NCI-H510A (cell line): ENCODE data around the gene FPR1.

ENCODE experiments used
- DNase-seq: peaks from one replicate; lab custom pipeline; 2025; lab: John Stamatoyannopoulos, UW

FPR1 gene

GRCh38 chr19:51737389-51737788, 14.3 kb downstream of the FPR1 start:
- no peak for DNase-seq

GRCh38 chr19:51735759-51736449, 15.8 kb downstream of the FPR1 start:
- DNase-seq, result no peak

- no peak for DNase-seq
These were observed 17.7 kb downstream of the FPR1 start for GRCh38 chr19:51733742-51734522.

- no peak for DNase-seq
These were observed 21.9 kb downstream of the FPR1 start for GRCh38 chr19:51729781-51730180.

GRCh38 chr19:51727349-51727880, 24.3 kb downstream of the FPR1 start:
- DNase-seq, result no peak

GRCh38 chr19:51726049-51726448, 25.6 kb downstream of the FPR1 start:
- no peak for DNase-seq

- DNase-seq, result no peak
These were observed 27.1 kb downstream of the FPR1 start for GRCh38 chr19:51724543-51724942.

- DNase-seq, result no peak
These were observed 29.2 kb downstream of the FPR1 start for GRCh38 chr19:51722492-51722891.

- DNase-seq, result no peak
These were observed 29.8 kb downstream of the FPR1 start for GRCh38 chr19:51721905-51722304.

- DNase-seq, result no peak
These were observed 32.3 kb downstream of the FPR1 start for GRCh38 chr19:51719251-51719988.

GRCh38 chr19:51716925-51717324, 34.8 kb downstream of the FPR1 start:
- DNase-seq, result no peak

- no peak for DNase-seq
These were observed 35.8 kb downstream of the FPR1 start for GRCh38 chr19:51715850-51716249.

- DNase-seq, result no peak
These were observed 36.8 kb downstream of the FPR1 start for GRCh38 chr19:51714848-51715247.

- DNase-seq, result no peak
These were observed 38.1 kb downstream of the FPR1 start for GRCh38 chr19:51713319-51714285.

GRCh38 chr19:51712461-51713081, 39.1 kb downstream of the FPR1 start:
- DNase-seq, result peak; percentile 34

GRCh38 chr19:51711702-51712101, 40.0 kb downstream of the FPR1 start:
- DNase-seq, result no peak

- no peak for DNase-seq
These were observed 41.5 kb downstream of the FPR1 start for GRCh38 chr19:51710163-51710562.

- no peak for DNase-seq
These were observed 42.1 kb downstream of the FPR1 start for GRCh38 chr19:51709575-51709974.

- no peak for DNase-seq
These were observed 42.9 kb downstream of the FPR1 start for GRCh38 chr19:51708811-51709210.

GRCh38 chr19:51706885-51707284, 44.8 kb downstream of the FPR1 start:
- no peak for DNase-seq

- DNase-seq, result no peak
These were observed 45.4 kb downstream of the FPR1 start for GRCh38 chr19:51706296-51706695.
